Measurements from ENCODE around the gene SLC6A6. TPM values are rescaled to one million over a fixed set of nuclear protein-coding genes. Genes with fewer than 3 reads are reported as not detected.

The SLC6A6 gene
- total and polyA plus RNA-seq, 2 experiments from 2014 or later = 27.5 to 150 TPM

DNA sequence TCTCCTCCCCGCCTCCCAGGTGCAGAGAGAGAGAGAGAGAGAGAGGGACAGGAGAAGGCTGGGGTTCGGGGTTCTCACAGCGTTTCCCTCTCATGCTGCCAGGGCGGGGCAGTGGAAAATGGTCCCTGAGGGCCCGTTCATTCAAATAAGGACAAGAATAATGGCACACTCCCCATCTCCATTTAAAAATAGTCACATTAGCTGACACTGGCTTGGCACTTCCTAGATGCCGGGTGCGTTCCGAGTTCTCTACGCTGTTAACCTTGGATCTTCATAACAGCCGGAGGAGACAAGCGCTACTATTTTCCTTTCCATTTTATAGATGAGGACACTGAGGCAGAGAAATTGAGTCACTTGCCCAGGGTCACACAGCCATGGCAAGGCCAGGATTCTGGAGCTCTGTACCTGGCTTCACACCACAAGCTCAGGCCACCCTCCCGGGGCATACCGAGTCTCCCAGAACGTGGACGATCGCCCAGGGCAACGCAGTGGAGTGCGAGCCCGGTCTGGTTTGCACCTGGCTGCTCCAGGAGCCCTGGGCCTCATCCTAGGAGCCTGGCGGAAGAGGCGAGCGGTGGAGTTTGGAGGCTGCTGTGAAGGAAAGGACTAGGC, 608 bp upstream of the SLC6A6 start:
- Histone ChIP-seq H3K4me3 (peak overlapping the region; percentile 98), H3K9me2 (ENCODE audit: insufficient read depth) (no peaks in the 10 kb centered on the region), H3K4me1 (ENCODE audit: insufficient read depth) (peaks cover 29% of the 10 kb centered on the region), H2AFZ (peak overlapping the region; percentile 90), H3K79me2 (replicated peaks; ENCODE audit: insufficient read depth) (peaks cover 44% of the 10 kb centered on the region), H3K36me3 (ENCODE audit: insufficient read depth) (no peaks in the 10 kb centered on the region), H3K4me2 (peak overlapping the region; percentile 99), H3K27me3 (ENCODE audit: insufficient read depth) (no peaks in the 10 kb centered on the region), H4K20me1 (replicated peaks; ENCODE audit: insufficient read depth) (peaks cover 26% of the 10 kb centered on the region), H3K27ac (ENCODE audit: low read depth) (peak overlapping the region; percentile 95), H3F3A (replicated peaks; ENCODE audit: low read depth) (peaks cover 6% of the 10 kb centered on the region; the same call in 1 of the 2 replicates)
- H3K27ac Mint-ChIP-seq = peak overlapping the region; percentile 88
- peak overlapping the region; percentile 98 for H3K4me3 Mint-ChIP-seq
- no peaks in the 10 kb centered on the region for H3K9me3 Mint-ChIP-seq
- peaks cover 52% of the 10 kb centered on the region for H3K4me1 Mint-ChIP-seq
- peaks cover 28% of the 10 kb centered on the region for H3K27me3 Mint-ChIP-seq (ENCODE audit: insufficient read depth, low read depth, poor library complexity)
- ATAC-seq = no peak
- peaks cover 18% of the 10 kb centered on the region for H3K36me3 Mint-ChIP-seq (ENCODE audit: low read depth)
- no peak for DNase-seq (ENCODE audit: low spot score)
- TF ChIP-seq CREB1 (CRISPR knock-in tag; IDR thresholded peaks at IDR 0.05; ENCODE audit: low read depth) = no peak
- TF ChIP-seq, protein P1, sequence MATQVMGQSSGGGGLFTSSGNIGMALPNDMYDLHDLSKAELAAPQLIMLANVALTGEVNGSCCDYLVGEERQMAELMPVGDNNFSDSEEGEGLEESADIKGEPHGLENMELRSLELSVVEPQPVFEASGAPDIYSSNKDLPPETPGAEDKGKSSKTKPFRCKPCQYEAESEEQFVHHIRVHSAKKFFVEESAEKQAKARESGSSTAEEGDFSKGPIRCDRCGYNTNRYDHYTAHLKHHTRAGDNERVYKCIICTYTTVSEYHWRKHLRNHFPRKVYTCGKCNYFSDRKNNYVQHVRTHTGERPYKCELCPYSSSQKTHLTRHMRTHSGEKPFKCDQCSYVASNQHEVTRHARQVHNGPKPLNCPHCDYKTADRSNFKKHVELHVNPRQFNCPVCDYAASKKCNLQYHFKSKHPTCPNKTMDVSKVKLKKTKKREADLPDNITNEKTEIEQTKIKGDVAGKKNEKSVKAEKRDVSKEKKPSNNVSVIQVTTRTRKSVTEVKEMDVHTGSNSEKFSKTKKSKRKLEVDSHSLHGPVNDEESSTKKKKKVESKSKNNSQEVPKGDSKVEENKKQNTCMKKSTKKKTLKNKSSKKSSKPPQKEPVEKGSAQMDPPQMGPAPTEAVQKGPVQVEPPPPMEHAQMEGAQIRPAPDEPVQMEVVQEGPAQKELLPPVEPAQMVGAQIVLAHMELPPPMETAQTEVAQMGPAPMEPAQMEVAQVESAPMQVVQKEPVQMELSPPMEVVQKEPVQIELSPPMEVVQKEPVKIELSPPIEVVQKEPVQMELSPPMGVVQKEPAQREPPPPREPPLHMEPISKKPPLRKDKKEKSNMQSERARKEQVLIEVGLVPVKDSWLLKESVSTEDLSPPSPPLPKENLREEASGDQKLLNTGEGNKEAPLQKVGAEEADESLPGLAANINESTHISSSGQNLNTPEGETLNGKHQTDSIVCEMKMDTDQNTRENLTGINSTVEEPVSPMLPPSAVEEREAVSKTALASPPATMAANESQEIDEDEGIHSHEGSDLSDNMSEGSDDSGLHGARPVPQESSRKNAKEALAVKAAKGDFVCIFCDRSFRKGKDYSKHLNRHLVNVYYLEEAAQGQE (IDR thresholded peaks at IDR 0.05; ENCODE audit: unreplicated experiment) = no peak
- TF ChIP-seq, protein P2, sequence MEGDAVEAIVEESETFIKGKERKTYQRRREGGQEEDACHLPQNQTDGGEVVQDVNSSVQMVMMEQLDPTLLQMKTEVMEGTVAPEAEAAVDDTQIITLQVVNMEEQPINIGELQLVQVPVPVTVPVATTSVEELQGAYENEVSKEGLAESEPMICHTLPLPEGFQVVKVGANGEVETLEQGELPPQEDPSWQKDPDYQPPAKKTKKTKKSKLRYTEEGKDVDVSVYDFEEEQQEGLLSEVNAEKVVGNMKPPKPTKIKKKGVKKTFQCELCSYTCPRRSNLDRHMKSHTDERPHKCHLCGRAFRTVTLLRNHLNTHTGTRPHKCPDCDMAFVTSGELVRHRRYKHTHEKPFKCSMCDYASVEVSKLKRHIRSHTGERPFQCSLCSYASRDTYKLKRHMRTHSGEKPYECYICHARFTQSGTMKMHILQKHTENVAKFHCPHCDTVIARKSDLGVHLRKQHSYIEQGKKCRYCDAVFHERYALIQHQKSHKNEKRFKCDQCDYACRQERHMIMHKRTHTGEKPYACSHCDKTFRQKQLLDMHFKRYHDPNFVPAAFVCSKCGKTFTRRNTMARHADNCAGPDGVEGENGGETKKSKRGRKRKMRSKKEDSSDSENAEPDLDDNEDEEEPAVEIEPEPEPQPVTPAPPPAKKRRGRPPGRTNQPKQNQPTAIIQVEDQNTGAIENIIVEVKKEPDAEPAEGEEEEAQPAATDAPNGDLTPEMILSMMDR (conservative IDR thresholded peaks at IDR 0.05; ENCODE audit: low read depth in 2 of 2) = no peak
- TF ChIP-seq JUNB (IDR thresholded peaks at IDR 0.05; ENCODE audit: unreplicated experiment) = no peak
- no peak for TF ChIP-seq ZNF331 (CRISPR knock-in tag; IDR thresholded peaks at IDR 0.05; ENCODE audit: low read depth)
- TF ChIP-seq ZNF114 (CRISPR knock-in tag; IDR thresholded peaks at IDR 0.05) = no peak
- TF ChIP-seq EZH2phosphoT487 (IDR thresholded peaks at IDR 0.05; ENCODE audit: unreplicated experiment) = no peak
- no peak for TF ChIP-seq NANOG (IDR thresholded peaks at IDR 0.05; ENCODE audit: borderline replicate concordance)
- no peak for TF ChIP-seq POLR2AphosphoS5 (IDR thresholded peaks at IDR 0.05; ENCODE audit: low read depth)
- no peak for TF ChIP-seq STAT1 (IDR thresholded peaks at IDR 0.05; ENCODE audit: unreplicated experiment)
- TF ChIP-seq, protein P3, sequence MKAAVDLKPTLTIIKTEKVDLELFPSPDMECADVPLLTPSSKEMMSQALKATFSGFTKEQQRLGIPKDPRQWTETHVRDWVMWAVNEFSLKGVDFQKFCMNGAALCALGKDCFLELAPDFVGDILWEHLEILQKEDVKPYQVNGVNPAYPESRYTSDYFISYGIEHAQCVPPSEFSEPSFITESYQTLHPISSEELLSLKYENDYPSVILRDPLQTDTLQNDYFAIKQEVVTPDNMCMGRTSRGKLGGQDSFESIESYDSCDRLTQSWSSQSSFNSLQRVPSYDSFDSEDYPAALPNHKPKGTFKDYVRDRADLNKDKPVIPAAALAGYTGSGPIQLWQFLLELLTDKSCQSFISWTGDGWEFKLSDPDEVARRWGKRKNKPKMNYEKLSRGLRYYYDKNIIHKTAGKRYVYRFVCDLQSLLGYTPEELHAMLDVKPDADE (IDR thresholded peaks at IDR 0.05) = no peak
- TF ChIP-seq, protein P4, sequence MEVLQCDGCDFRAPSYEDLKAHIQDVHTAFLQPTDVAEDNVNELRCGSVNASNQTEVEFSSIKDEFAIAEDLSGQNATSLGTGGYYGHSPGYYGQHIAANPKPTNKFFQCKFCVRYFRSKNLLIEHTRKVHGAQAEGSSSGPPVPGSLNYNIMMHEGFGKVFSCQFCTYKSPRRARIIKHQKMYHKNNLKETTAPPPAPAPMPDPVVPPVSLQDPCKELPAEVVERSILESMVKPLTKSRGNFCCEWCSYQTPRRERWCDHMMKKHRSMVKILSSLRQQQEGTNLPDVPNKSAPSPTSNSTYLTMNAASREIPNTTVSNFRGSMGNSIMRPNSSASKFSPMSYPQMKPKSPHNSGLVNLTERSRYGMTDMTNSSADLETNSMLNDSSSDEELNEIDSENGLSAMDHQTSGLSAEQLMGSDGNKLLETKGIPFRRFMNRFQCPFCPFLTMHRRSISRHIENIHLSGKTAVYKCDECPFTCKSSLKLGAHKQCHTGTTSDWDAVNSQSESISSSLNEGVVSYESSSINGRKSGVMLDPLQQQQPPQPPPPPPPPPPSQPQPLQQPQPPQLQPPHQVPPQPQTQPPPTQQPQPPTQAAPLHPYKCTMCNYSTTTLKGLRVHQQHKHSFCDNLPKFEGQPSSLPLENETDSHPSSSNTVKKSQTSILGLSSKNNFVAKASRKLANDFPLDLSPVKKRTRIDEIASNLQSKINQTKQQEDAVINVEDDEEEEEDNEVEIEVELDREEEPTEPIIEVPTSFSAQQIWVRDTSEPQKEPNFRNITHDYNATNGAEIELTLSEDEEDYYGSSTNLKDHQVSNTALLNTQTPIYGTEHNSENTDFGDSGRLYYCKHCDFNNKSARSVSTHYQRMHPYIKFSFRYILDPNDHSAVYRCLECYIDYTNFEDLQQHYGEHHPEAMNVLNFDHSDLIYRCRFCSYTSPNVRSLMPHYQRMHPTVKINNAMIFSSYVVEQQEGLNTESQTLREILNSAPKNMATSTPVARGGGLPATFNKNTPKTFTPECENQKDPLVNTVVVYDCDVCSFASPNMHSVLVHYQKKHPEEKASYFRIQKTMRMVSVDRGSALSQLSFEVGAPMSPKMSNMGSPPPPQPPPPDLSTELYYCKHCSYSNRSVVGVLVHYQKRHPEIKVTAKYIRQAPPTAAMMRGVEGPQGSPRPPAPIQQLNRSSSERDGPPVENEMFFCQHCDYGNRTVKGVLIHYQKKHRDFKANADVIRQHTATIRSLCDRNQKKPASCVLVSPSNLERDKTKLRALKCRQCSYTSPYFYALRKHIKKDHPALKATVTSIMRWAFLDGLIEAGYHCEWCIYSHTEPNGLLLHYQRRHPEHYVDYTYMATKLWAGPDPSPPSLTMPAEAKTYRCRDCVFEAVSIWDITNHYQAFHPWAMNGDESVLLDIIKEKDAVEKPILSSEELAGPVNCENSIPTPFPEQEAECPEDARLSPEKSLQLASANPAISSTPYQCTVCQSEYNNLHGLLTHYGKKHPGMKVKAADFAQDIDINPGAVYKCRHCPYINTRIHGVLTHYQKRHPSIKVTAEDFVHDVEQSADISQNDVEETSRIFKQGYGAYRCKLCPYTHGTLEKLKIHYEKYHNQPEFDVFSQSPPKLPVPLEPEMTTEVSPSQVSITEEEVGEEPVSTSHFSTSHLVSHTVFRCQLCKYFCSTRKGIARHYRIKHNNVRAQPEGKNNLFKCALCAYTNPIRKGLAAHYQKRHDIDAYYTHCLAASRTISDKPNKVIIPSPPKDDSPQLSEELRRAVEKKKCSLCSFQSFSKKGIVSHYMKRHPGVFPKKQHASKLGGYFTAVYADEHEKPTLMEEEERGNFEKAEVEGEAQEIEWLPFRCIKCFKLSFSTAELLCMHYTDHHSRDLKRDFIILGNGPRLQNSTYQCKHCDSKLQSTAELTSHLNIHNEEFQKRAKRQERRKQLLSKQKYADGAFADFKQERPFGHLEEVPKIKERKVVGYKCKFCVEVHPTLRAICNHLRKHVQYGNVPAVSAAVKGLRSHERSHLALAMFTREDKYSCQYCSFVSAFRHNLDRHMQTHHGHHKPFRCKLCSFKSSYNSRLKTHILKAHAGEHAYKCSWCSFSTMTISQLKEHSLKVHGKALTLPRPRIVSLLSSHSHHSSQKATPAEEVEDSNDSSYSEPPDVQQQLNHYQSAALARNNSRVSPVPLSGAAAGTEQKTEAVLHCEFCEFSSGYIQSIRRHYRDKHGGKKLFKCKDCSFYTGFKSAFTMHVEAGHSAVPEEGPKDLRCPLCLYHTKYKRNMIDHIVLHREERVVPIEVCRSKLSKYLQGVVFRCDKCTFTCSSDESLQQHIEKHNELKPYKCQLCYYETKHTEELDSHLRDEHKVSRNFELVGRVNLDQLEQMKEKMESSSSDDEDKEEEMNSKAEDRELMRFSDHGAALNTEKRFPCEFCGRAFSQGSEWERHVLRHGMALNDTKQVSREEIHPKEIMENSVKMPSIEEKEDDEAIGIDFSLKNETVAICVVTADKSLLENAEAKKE (CRISPR knock-in tag; IDR thresholded peaks at IDR 0.05) = no peak
- TF ChIP-seq EZH2 (IDR thresholded peaks at IDR 0.05; ENCODE audit: low read depth, unreplicated experiment) = no peak

Data from GM23338 (cell line).